Uterus (tissue), 4 donors: Measurements from ENCODE around the gene SEPTIN11. TPM values are rescaled to one million over a fixed set of nuclear protein-coding genes. Genes with fewer than 3 reads are reported as not detected.

Source experiments
- DNase-seq, 2 donors: peaks; one replicate each; pipeline ENCODE4 v3.0.0-alpha.2; 2019 to 2020
- H3K27ac ChIP-seq, 2 donors: fragments of 200-600 bp; sonication (generic); 1 replicate in 1 of 2; 2 replicates in 1 of 2; pipeline ENCODE4 v1.5.1; 2016 to 2018
- H3K27me3 ChIP-seq, 2 donors: fragments of 200-600 bp; sonication (generic); one replicate each; pipeline ENCODE4 v1.5.1; 2018 to 2019; ENCODE audit warnings: control low read depth in 1 of 2
- H3K36me3 ChIP-seq, 2 donors: fragments of 200-600 bp; sonication (generic); one replicate each; pipeline ENCODE4 v1.5.1; 2019; ENCODE audit warnings: control low read depth in 1 of 2
- H3K4me1 ChIP-seq, 2 donors: fragments of 200-600 bp; sonication (generic); one replicate each; pipeline ENCODE4 v1.5.1; 2018 to 2019; ENCODE audit warnings: control low read depth in 1 of 2
- H3K4me3 ChIP-seq, 2 donors: fragments of 200-600 bp; sonication (generic); 1 replicate in 1 of 2; 2 replicates in 1 of 2; pipeline ENCODE4 v1.5.1; 2018 to 2019; ENCODE audit warnings: mild to moderate bottlenecking in 1 of 2
- H3K9me3 ChIP-seq, 2 donors: fragments of 200-600 bp; sonication (generic); one replicate each; pipeline ENCODE4 v1.5.1; 2019; ENCODE audit warnings: control low read depth in 1 of 2
- CTCF ChIP-seq, 4 experiments: fragments of 200-600 bp in 2 of 4; fragments of 450-650 bp in 2 of 4; sonication (generic) in 2 of 4; IDR thresholded peaks; one replicate each; pipeline ENCODE4 v1.5.1; 2016 to 2019; ENCODE audit warnings: antibody characterized with exemption in 4 of 4, mild to moderate bottlenecking in 2 of 4, moderate library complexity in 1 of 4
- POLR2A ChIP-seq, 2 donors: fragments of 450-650 bp; IDR thresholded peaks; one replicate each; pipeline ENCODE4 v1.6.1; 2016; ENCODE audit warnings: antibody characterized with exemption in 2 of 2, mild to moderate bottlenecking in 1 of 2, moderate library complexity in 1 of 2
- intact Hi-C: fragments of 100-400 bp; cut with DNase I; formaldehyde crosslinking; loops from one replicate; pipeline ENCODE4 v1.15.1; 2023; ENCODE audit warnings: low total_unique reads
- total RNA-seq, 4 donors: library from RNA; depleted of rRNA in 3 of 4; stranded (reverse); fragments of >200 nt in 3 of 4; gene quantifications; one replicate each; pipeline versions ENCODE4 v1.1.0 to v1.2.4, GENCODE V29; 2014 to 2023
- donor health status: DM: yes; HTN: yes; CAD: no.

The SEPTIN11 gene
- total RNA-seq, 4 donors from 2014 or later = 49.4 to 317 (median 88.1) TPM

DNA sequence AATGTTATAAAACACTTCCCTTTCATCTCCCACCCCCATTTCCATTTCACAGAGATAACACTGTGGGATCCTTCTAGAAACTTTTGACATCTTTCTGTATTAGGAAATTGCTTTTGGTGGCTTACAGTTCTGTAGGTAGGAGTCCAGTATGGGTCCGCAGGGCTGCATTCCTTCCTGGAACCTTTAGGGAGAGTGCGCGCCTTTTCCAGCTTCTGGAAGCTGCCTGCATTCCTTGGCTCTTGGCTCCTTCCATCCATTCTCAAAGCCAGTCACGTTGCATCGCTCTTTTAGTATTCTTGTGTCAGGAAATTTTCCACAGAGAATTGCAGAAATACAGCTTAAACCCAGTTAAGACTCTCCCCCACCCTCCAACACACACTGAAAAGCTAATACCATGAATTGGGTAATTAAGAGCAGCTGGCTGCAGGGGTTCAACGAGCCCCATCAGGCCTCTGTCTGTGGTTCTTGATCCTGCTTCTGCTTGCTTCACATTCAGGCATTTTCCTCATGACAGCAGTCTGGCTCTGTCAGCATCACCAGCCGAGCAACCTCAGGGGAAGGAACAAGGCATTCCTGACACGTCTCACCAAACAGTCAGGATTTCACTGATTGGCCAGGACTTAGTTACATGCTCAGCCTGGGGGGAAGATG lies 48.8 kb downstream of the SEPTIN11 start:
- Histone ChIP-seq H3K4me1 (no peaks in the 10 kb centered on the region), H3K27me3 (no peaks in the 10 kb centered on the region), H3K36me3 (no peaks in the 10 kb centered on the region), H3K9me3 (no peaks in the 10 kb centered on the region), H3K27ac (no peak overlapping the region), H3K4me3 (no peak overlapping the region)
- intact Hi-C loops = no loop called here
- no peak for DNase-seq
- TF ChIP-seq POLR2A (IDR thresholded peaks at IDR 0.05) = no peak
- TF ChIP-seq CTCF (IDR thresholded peaks at IDR 0.05) = no peak

Other genes starting within 250 kb of the SEPTIN11 start
- 1 to 10 TPM in 2 of 4 donors, not detected in 2; 1.9 to 3.3 TPM for gene SOWAHB, start 51.6 kb upstream of the SEPTIN11 start, total RNA-seq
- 100 to 1,000 TPM; 137 to 471 (median 239) TPM for gene CCNI, start 126.2 kb downstream of the SEPTIN11 start, total RNA-seq
- 10 to 100 TPM; 21.3 to 67.0 (median 28.7) TPM for gene CCNG2, start 207.5 kb downstream of the SEPTIN11 start, total RNA-seq